Ascending aorta (tissue), 2 donors: ENCODE results near the gene C3orf18. TPM values are rescaled to one million over a fixed set of nuclear protein-coding genes. Genes with fewer than 3 reads are reported as not detected.
A peak's percentile ranks its signal among the peaks of the same experiment; 100 is the strongest.

Experiments used
- DNase-seq, 2 donors: peaks; one replicate each; pipeline ENCODE4 v3.0.0-alpha.2; 2019; ENCODE audit warnings: low spot score in 2 of 2
- H3K27ac ChIP-seq, 2 donors: fragments of 200-600 bp; sonication (generic); one replicate each; pipeline ENCODE4 v1.5.1; 2016 to 2017; ENCODE audit warnings: mild to moderate bottlenecking in 1 of 2
- H3K27me3 ChIP-seq: fragments of 200-600 bp; sonication (generic); one replicate; pipeline ENCODE4 v1.5.1; 2017
- H3K36me3 ChIP-seq, 2 donors: fragments of 200-600 bp; sonication (generic); one replicate each; pipeline ENCODE4 v1.5.1; 2016
- H3K4me1 ChIP-seq, 2 donors: fragments of 200-600 bp; sonication (generic); one replicate each; pipeline ENCODE4 v1.5.1; 2016 to 2017; ENCODE audit warnings: mild to moderate bottlenecking in 1 of 2
- H3K4me3 ChIP-seq, 2 donors: fragments of 200-600 bp; sonication (generic); one replicate each; pipeline ENCODE4 v1.5.1; 2016 to 2017; ENCODE audit warnings: mild to moderate bottlenecking in 1 of 2
- H3K9me3 ChIP-seq, 2 donors: fragments of 200-600 bp; sonication (generic); one replicate each; pipeline ENCODE4 v1.5.1; 2016
- CTCF ChIP-seq, 3 experiments: fragments of 200-600 bp in 2 of 3; fragments of 450-650 bp in 1 of 3; sonication (generic) in 2 of 3; IDR thresholded peaks; one replicate each; pipeline ENCODE4 v1.5.1; 2016 to 2019; ENCODE audit warnings: antibody characterized with exemption in 3 of 3, mild to moderate bottlenecking in 1 of 3, moderate library complexity in 1 of 3
- intact Hi-C: fragments of 100-400 bp; cut with DNase I; formaldehyde crosslinking; loops from one replicate; pipeline ENCODE4 v1.15.1; 2023
- total RNA-seq: library from RNA; depleted of rRNA; stranded (reverse); fragments of >200 nt; gene quantifications from one replicate; pipeline ENCODE4 v1.1.0, GENCODE V29; 2016

The C3orf18 gene
- total RNA-seq, 1 donor from 2014 or later, result 29.5 TPM

- Histone ChIP-seq H3K36me3 (no peaks in the 10 kb centered on the region), H3K4me1 (no peaks in the 10 kb centered on the region), H3K27me3 (no peaks in the 10 kb centered on the region), H3K27ac (no peak overlapping the region), H3K9me3 (no peaks in the 10 kb centered on the region), H3K4me3 (no peak overlapping the region)
- TF ChIP-seq CTCF (IDR thresholded peaks at IDR 0.05), result no peak
- DNase-seq, result no peak
- intact Hi-C loops, result no loop called here
Measured at GRCh38 chr3:50534681-50535330, 32.7 kb downstream of the C3orf18 start.

- Histone ChIP-seq H3K4me1 (no peaks in the 10 kb centered on the region), H3K27me3 (no peaks in the 10 kb centered on the region), H3K4me3 (no peak overlapping the region), H3K9me3 (no peaks in the 10 kb centered on the region), H3K36me3 (no peaks in the 10 kb centered on the region), H3K27ac (no peak overlapping the region)
- intact Hi-C loops, result no loop called here
- no peak for TF ChIP-seq CTCF (IDR thresholded peaks at IDR 0.05)
- no peak for DNase-seq
Measured at GRCh38 chr3:50533807-50534461, 33.6 kb downstream of the C3orf18 start.

GRCh38 chr3:50533316-50533715, 34.2 kb downstream of the C3orf18 start:
- Histone ChIP-seq H3K27me3 (no peaks in the 10 kb centered on the region), H3K4me1 (no peaks in the 10 kb centered on the region), H3K9me3 (no peaks in the 10 kb centered on the region), H3K4me3 (no peak overlapping the region), H3K27ac (no peak overlapping the region), H3K36me3 (no peaks in the 10 kb centered on the region)
- DNase-seq, result no peak
- no peak for TF ChIP-seq CTCF (IDR thresholded peaks at IDR 0.05)
- intact Hi-C loops, result no loop called here

- H3K9me3 ChIP-seq, result no peaks in the 10 kb centered on the region
- H3K4me3 ChIP-seq, result no peak overlapping the region
- no peaks in the 10 kb centered on the region for H3K4me1 ChIP-seq
- intact Hi-C loops, result no loop called here
- H3K36me3 ChIP-seq, result no peaks in the 10 kb centered on the region
- H3K27ac ChIP-seq, result peak overlapping the region in 1 of 2 donors; percentile 56
- H3K27me3 ChIP-seq, result no peaks in the 10 kb centered on the region
- no peak for TF ChIP-seq CTCF (IDR thresholded peaks at IDR 0.05)
- no peak for DNase-seq
Measured at GRCh38 chr3:50532062-50532705, 35.4 kb downstream of the C3orf18 start.

GRCh38 chr3:50531201-50531600, 36.3 kb downstream of the C3orf18 start:
- Histone ChIP-seq H3K4me3 (no peak overlapping the region), H3K9me3 (no peaks in the 10 kb centered on the region), H3K27ac (no peak overlapping the region), H3K36me3 (no peaks in the 10 kb centered on the region), H3K4me1 (no peaks in the 10 kb centered on the region), H3K27me3 (no peaks in the 10 kb centered on the region)
- intact Hi-C loops, result no loop called here
- no peak for DNase-seq
- no peak for TF ChIP-seq CTCF (IDR thresholded peaks at IDR 0.05)
